Right hindlimb (tissue), 1 donor: ENCODE data around the gene PIGZ.

Experiments used
- DNase-seq: peaks from one replicate; pipeline ENCODE4 v3.0.0-alpha.2; 2018

PIGZ gene

DNA sequence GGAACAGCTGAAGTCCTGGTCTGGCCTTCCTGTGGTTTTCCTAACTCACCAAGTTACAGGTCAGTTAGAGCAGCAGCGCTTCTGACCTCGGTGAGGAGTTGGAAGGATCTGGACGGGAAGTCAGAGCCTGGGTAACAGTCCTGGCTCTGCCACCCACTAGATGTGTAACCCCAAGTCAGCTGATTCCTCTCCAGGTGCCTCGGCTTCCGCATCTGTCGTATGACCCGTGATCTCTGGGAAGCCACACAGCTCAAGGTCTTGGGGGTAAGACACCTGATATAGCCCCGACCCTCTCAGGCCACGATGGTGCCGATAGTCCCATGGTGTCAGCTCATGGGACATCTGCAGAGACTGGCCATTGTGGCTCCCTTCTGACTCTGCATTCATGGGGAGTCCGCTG lies 8.3 kb upstream of the PIGZ start:
- no peak for DNase-seq

GRCh38 chr3:196975349-196975748 lies 6.7 kb upstream of the PIGZ start:
- no peak for DNase-seq

GRCh38 chr3:196974661-196975060 lies 6.0 kb upstream of the PIGZ start:
- DNase-seq = no peak

DNA sequence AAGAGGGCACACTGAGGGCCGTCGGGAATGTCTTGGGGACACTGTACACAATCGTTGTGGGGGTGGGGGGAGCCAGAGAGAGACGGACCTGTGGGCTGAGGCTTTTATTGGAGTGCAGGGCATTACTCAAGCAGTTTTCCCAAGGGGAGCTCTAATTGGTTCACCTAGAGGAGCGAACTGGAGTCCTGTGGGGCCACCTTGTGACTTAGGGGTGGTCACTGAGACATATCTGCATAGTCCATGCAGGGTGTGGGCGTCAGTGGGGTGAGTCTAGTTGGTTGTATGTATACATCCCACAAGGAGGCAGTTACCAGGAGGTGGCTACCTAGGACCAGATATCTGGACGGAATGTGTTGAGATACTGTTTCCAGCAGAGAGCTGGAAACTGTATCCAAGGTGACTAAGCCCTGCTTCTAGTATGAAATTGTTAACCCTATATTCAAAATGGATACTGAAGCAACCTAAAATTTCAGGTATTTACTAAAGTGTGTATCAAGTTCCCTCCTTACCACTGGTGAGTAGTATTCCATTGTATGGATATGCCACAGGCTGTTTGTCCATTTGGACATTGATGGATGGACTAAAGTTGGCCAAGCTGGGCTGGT lies 2.6 kb upstream of the PIGZ start:
- no peak for DNase-seq

DNA sequence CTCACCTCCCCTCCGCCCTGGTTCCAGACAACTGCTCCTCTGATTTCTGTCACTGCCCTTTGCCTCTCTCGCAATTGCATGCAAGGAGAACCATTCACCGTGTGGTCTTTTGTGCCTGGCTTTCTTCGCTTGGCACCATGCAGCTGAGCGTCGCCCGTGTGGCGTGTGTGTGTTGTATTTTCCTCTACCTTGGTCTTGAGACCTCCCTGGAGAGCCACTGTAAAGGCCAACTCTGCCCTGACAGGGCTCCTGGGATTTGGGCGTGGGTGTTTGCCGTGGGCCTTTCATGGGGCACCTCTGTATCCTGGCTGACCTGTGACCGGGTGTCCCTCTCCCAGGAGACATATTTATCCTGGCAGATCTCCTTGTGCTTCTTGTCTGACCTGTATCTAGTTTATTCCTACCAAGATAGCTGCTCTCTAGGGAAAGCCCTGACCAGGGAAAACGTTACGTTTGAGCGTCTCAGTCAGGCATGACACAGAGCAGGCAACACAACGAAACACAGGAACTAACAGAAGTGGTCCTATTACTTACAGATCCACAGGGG lies 2.0 kb upstream of the PIGZ start:
- DNase-seq = no peak

- DNase-seq = peak; percentile 67
These were observed 1.3 kb upstream of the PIGZ start for GRCh38 chr3:196969660-196970546.

DNA sequence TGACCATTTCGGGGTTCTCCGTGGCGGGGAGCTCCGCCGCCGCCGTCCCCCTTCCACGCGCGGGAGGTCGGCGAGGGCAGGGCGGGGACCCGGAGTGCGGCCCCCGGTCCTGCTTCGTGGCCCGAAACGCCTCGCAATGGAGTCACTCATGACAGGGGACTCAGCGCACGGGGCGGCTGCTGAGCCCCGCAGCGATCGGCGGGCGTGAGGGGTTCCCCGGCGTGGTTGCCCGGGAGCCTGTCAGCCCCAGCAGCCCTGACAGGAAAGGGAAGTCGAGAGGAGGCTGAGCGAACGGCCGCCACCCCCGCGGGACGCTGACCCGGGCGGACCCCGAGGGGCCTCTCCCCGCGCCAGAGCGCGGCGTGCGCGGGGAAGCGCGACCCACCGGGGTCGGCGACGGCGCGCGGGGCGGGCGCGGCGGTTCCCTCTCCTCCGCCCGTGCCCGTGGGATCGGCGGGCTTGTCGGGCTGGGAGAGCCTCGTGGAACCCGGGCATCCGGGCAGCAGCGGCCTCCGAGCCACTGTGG lies 564 bp upstream of the PIGZ start:
- DNase-seq = no peak

GRCh38 chr3:196967412-196968232 lies 1.0 kb downstream of the PIGZ start:
- no peak for DNase-seq

- DNase-seq = no peak
These were observed 1.9 kb downstream of the PIGZ start for GRCh38 chr3:196966526-196967401.

DNA sequence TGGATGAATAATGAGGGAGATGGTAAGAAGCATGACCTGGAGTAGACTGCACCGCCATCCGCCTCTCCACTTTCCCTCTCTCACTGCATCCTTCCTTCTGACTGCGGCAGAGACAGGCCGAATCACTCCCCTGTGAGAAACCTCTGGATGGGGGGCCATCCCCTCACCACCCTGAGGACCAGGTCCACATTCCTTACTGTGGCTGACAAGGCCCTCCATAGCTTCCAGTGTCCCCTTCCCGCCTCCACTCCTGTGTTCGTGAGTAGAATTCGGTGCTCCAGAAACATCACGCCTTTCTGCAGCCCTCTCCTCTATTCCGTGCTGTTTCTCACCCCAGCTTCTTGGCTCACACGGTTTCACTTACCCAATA lies 2.8 kb downstream of the PIGZ start:
- DNase-seq = no peak

DNA sequence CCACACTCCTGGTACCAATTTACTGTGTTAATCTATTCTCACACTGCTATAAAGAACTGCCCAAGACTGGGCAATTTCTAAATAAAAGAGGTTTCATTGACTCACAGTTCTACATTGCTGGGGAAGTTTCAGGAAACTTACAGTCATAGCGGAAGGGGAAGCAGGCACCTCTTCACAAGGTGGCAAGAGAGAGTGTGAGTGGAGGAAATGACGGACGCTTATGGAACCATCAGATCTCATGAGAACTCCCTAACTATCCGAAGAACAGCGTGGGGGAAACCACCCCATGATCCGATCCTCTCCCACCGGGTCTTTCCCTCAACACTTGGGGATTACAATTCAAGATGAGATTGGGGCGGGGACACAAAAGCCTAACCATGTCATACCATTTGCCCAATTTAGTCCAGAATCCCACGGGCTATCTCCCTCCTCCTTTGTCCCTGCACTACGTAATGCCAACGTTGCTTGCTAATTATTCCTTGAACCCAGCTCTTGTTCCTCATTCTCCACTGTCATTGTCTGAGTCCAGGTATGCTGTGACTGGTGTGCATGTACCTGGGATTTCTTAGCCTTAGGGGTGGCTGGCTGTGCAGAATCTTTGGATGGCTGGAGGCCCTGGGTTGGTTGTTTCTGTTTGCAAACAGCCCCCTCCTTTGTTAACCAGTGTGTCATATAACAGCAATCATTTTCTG lies 3.4 kb downstream of the PIGZ start:
- DNase-seq = no peak

GRCh38 chr3:196963631-196963953 lies 5.0 kb downstream of the PIGZ start:
- no peak for DNase-seq

DNA sequence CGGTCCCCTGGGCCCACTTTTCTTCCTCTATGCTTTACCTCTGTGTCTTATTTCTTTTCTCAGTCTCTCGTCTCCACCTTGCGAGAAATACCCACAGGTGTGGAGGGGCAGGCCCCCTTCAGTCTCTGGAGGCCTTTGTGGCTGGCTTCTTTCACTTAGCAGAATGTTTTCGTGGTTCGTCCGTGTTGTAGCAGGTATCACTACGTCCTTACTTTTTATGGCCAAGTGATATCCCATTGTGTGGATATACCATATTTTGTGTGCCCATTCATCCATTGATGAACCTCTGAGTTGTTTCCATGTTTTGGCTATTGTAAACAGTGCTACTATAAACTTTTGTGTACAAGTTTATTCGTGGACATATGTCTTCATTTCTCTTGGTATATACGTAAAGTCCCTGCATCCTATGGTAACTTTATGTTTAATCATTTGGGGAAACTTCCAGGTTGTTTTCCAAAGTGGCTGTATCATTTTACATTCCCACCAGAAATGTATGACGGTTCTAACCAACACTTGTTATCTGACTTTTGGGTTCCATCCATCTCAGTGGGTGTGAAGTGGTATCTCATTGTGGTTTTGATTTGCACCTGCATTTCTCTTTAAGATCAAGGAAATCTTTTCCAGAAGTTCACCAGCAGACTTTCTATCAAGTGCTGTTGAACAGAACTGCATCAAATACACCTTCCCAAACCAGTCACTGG lies 5.6 kb downstream of the PIGZ start:
- DNase-seq = no peak

- DNase-seq = no peak
These were observed 6.3 kb downstream of the PIGZ start for GRCh38 chr3:196962108-196962929.

DNA sequence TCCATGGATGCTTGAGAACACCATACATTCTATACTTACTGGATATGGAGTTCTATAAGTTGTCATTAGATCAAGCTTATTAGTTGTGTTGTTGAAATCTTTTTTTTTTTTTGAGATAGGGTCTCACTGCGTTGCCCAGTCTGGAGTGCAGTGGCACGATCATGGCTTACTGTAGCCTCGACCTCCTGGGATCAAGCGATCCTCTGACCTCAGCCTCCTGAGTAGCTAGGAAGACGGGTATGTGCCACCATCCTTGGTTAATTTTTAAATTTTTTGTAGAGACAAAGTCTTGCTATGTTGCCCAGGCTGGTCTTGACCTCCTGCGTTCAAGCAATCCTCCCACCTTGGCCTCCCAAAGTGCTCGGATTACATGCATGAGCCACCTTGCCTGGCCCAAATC lies 13.8 kb downstream of the PIGZ start:
- no peak for DNase-seq

GRCh38 chr3:196951371-196951770 lies 17.3 kb downstream of the PIGZ start:
- no peak for DNase-seq

GRCh38 chr3:196949750-196950149 lies 18.9 kb downstream of the PIGZ start:
- DNase-seq = no peak

GRCh38 chr3:196949285-196949619 lies 19.4 kb downstream of the PIGZ start:
- no peak for DNase-seq

DNA sequence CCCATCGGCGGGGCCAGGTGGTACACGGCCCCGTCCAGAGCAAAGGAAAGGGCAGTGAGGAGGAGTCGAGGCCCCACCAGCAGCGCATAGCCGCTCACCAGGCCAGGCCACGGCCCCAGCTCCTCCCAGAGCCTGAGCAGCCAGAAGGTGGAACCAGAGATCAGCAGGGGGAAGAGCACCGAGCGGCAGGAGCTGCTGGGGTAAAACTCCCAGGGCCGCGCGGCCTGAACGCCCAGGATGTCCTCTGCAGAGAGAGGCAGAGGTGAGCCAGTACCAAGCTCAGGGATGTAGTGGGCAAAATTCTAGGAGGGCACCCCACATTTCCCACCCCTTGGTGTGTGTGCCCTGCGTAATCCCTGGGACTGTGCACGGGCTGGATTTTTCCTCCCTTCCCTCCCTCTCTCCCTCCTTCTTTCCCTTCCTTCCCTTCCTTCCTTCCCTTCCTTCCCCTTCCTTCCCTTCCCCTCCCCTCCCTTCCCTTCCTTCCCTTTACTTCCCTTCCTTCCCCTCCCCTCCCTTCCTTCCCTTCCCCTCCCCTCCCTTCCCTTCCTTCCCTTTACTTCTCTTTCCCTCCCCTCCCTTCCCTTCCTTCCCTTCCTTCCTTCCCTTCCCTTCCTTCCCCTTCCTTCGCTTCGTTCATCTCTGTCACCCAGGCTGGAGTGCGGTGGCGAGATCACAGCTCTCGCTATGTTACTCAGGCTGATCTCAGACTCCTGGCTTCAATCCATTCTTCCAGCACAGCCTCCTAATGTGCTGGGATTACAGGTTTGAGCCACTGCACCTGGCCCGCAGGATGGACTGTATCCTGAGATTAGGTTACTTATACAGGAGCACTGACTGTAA lies 20.0 kb downstream of the PIGZ start:
- no peak for DNase-seq
